HG03097 (cell line): ENCODE data around the gene EBI3.
A peak's percentile ranks its signal among the peaks of the same experiment; 100 is the strongest.
"Not testable (repeated sequence)": the region's sequence is repeated elsewhere in the genome, so short reads cannot be mapped to it uniquely, and the experiment has no call there.

Experiments used
- ATAC-seq: cut with Tn5 transposase; IDR thresholded peaks from one replicate; pipeline ENCODE4 v1.9.1; 2021; ENCODE audit not compliant: unreplicated experiment, low FRiP score

The EBI3 gene

GRCh38 chr19:4229179-4229931 is at the start of gene EBI3:
EBI3 (plus strand) TSS chr19:4229523; CDS start chr19:4229551, 28 bp downstream.
- ATAC-seq: peak; percentile 54

- no peak for ATAC-seq
Measured at GRCh38 chr19:4181053-4181508, 48.2 kb upstream of the EBI3 start.

- peak; percentile 67 for ATAC-seq
Measured at GRCh38 chr19:4182084-4182810, 47.1 kb upstream of the EBI3 start, which contains the start of the genes ANKRD24 and SIRT6. ANKRD24 (plus strand) TSS chr19:4182689; CDS start chr19:4186426, 3,737 bp downstream. SIRT6 (minus strand) TSS chr19:4182563; CDS start chr19:4182539, 24 bp downstream.

- ATAC-seq: no peak
Measured at GRCh38 chr19:4183967-4184717, 45.2 kb upstream of the EBI3 start.

GRCh38 chr19:4184718-4185352 is 44.5 kb upstream of the EBI3 start:
- ATAC-seq: no peak

GRCh38 chr19:4185413-4186086 is 43.8 kb upstream of the EBI3 start:
- ATAC-seq: no peak

- no peak for ATAC-seq
Measured at GRCh38 chr19:4186087-4186993, 43.0 kb upstream of the EBI3 start.

- ATAC-seq: no peak
Measured at GRCh38 chr19:4187313-4188122, 41.8 kb upstream of the EBI3 start.

- ATAC-seq: no peak
Measured at GRCh38 chr19:4189641-4190040, 39.7 kb upstream of the EBI3 start.

GRCh38 chr19:4192537-4192936 is 36.8 kb upstream of the EBI3 start:
- ATAC-seq: not testable (repeated sequence)

- no peak for ATAC-seq
Measured at GRCh38 chr19:4194353-4194752, 35.0 kb upstream of the EBI3 start.

- no peak for ATAC-seq
Measured at GRCh38 chr19:4196009-4196408, 33.3 kb upstream of the EBI3 start.

GRCh38 chr19:4196587-4197148 is 32.7 kb upstream of the EBI3 start:
- ATAC-seq: no peak

GRCh38 chr19:4197228-4197624 is 32.1 kb upstream of the EBI3 start:
- ATAC-seq: no peak

- ATAC-seq: no peak
Measured at GRCh38 chr19:4197625-4198466, 31.5 kb upstream of the EBI3 start.

GRCh38 chr19:4198467-4199126 is 30.7 kb upstream of the EBI3 start:
- ATAC-seq: no peak
